Measurements from ENCODE around the gene AGAP3. TPM values are rescaled to one million over a fixed set of nuclear protein-coding genes. Genes with fewer than 3 reads are reported as not detected.

AGAP3 gene
- total RNA-seq, 1 experiment from 2014 or later = 103 TPM

DNA sequence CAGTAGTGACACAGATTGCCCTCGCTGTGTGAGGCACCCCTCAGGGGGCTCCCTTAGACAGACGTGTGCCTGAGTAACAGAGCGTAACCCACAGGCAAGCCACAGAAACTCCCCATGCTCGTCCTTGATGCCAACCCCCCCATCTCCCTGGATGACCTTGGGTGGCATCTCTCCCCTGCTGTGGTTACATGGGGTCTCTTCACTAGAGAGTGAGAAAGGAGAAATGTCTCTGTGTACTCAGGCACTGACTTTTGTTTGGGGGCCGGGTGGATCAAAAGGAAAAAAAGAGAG lies 101.9 kb downstream of the AGAP3 start:
- ATAC-seq (no peak), DNase-seq (ENCODE audit: low read depth, low spot score) (no peak)
- ChIA-PET CTCF (no interaction called here), POLR2A (no interaction called here)
- H3K9me3 ChIP-seq (ENCODE audit: control insufficient read depth, insufficient read depth, low read depth, low read length) = no peaks in the 10 kb centered on the region
- no TSS peak for BruUV-seq (replicated peaks)
- no peak overlapping the region for H3K4me3 ChIP-seq (ENCODE audit: low read depth in 2 of 2, low read length in 2 of 2)
- TF ChIP-seq REST (IDR thresholded peaks at IDR 0.05; ENCODE audit: insufficient read depth in 1 of 2, low read depth in 2 of 2, low read length in 1 of 2) (no peak), POLR2AphosphoS5 (IDR thresholded peaks at IDR 0.05; ENCODE audit: low read depth, low read length) (no peak), SIN3A (IDR thresholded peaks at IDR 0.05; ENCODE audit: borderline replicate concordance, insufficient read depth, low read depth, low read length) (no peak)
- intact Hi-C loops (cut with micrococcal nuclease; ENCODE audit: unreplicated experiment) (no loop called here), in situ Hi-C loops (cut with HindIII; ENCODE audit: low pct_unique_long_range_greater_than_20kb, low sequenced_read_pairs) (no loop called here)
- H3K27me3 ChIP-seq (ENCODE audit: control insufficient read depth, insufficient read depth, low read length) = no peaks in the 10 kb centered on the region
- no peaks in the 10 kb centered on the region for H3K36me3 ChIP-seq (ENCODE audit: control insufficient read depth, insufficient read depth, low read length)
- no peaks in the 10 kb centered on the region for H3K4me1 ChIP-seq (ENCODE audit: control insufficient read depth, insufficient read depth, low read length)
- no peak overlapping the region for H3K27ac ChIP-seq (ENCODE audit: low read length)

DNA sequence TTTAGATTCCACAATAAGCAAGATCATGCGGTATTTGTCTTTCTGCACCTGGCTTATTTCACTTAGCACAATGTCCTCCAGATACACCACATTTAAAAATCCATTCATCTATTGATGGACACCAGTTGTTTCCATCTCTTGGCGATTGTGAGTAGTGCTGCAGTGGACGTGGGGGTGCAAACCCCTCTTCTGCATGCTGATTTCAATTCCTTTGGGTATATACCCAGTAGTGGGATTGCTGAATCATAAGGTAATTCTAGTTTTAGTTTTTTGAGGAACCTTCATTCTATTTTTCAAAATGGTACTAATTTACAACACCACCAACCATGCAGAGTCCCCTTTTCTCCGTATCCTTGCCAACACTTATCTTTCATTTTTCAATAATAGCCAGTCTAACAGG lies 102.8 kb downstream of the AGAP3 start:
- POLR2A ChIA-PET = no interaction called here

More for the DNA sequence above, 102.8 kb downstream of the AGAP3 start:
- H3K4me1 ChIP-seq (ENCODE audit: control insufficient read depth, insufficient read depth, low read length) = no peaks in the 10 kb centered on the region
- no peak for ATAC-seq
- no peak for TF ChIP-seq POLR2AphosphoS5 (IDR thresholded peaks at IDR 0.05; ENCODE audit: low read depth, low read length)
- TF ChIP-seq, protein P1, sequence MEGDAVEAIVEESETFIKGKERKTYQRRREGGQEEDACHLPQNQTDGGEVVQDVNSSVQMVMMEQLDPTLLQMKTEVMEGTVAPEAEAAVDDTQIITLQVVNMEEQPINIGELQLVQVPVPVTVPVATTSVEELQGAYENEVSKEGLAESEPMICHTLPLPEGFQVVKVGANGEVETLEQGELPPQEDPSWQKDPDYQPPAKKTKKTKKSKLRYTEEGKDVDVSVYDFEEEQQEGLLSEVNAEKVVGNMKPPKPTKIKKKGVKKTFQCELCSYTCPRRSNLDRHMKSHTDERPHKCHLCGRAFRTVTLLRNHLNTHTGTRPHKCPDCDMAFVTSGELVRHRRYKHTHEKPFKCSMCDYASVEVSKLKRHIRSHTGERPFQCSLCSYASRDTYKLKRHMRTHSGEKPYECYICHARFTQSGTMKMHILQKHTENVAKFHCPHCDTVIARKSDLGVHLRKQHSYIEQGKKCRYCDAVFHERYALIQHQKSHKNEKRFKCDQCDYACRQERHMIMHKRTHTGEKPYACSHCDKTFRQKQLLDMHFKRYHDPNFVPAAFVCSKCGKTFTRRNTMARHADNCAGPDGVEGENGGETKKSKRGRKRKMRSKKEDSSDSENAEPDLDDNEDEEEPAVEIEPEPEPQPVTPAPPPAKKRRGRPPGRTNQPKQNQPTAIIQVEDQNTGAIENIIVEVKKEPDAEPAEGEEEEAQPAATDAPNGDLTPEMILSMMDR (IDR thresholded peaks at IDR 0.05) = no peak
- TF ChIP-seq REST (IDR thresholded peaks at IDR 0.05; ENCODE audit: insufficient read depth in 1 of 2, low read depth in 2 of 2, low read length in 1 of 2) = no peak
- no peak for TF ChIP-seq TCF7L2 (IDR thresholded peaks at IDR 0.05; ENCODE audit: low read depth, low read length)
- no peak for DNase-seq (ENCODE audit: low read depth, low spot score)
- CTCF ChIA-PET = no interaction called here
- H3K27ac ChIP-seq (ENCODE audit: low read length) = no peak overlapping the region
- in situ Hi-C loops (cut with HindIII; ENCODE audit: low pct_unique_long_range_greater_than_20kb, low sequenced_read_pairs) (no loop called here), intact Hi-C loops (cut with micrococcal nuclease; ENCODE audit: unreplicated experiment) (no loop called here)
- BruUV-seq (replicated peaks) = no TSS peak
- H3K4me3 ChIP-seq (ENCODE audit: low read depth in 2 of 2, low read length in 2 of 2) = no peak overlapping the region
- H3K27me3 ChIP-seq (ENCODE audit: control insufficient read depth, insufficient read depth, low read length) = no peaks in the 10 kb centered on the region
- H3K9me3 ChIP-seq (ENCODE audit: control insufficient read depth, insufficient read depth, low read depth, low read length) = no peaks in the 10 kb centered on the region
- no peaks in the 10 kb centered on the region for H3K36me3 ChIP-seq (ENCODE audit: control insufficient read depth, insufficient read depth, low read length)

All from Panc1 (cell line).